Measurements from ENCODE around the gene HBB.

- TF ChIP-seq, protein P1, sequence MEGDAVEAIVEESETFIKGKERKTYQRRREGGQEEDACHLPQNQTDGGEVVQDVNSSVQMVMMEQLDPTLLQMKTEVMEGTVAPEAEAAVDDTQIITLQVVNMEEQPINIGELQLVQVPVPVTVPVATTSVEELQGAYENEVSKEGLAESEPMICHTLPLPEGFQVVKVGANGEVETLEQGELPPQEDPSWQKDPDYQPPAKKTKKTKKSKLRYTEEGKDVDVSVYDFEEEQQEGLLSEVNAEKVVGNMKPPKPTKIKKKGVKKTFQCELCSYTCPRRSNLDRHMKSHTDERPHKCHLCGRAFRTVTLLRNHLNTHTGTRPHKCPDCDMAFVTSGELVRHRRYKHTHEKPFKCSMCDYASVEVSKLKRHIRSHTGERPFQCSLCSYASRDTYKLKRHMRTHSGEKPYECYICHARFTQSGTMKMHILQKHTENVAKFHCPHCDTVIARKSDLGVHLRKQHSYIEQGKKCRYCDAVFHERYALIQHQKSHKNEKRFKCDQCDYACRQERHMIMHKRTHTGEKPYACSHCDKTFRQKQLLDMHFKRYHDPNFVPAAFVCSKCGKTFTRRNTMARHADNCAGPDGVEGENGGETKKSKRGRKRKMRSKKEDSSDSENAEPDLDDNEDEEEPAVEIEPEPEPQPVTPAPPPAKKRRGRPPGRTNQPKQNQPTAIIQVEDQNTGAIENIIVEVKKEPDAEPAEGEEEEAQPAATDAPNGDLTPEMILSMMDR (IDR thresholded peaks at IDR 0.05; ENCODE audit: poor library complexity, severe bottlenecking): no peak
- TF ChIP-seq, protein P2, sequence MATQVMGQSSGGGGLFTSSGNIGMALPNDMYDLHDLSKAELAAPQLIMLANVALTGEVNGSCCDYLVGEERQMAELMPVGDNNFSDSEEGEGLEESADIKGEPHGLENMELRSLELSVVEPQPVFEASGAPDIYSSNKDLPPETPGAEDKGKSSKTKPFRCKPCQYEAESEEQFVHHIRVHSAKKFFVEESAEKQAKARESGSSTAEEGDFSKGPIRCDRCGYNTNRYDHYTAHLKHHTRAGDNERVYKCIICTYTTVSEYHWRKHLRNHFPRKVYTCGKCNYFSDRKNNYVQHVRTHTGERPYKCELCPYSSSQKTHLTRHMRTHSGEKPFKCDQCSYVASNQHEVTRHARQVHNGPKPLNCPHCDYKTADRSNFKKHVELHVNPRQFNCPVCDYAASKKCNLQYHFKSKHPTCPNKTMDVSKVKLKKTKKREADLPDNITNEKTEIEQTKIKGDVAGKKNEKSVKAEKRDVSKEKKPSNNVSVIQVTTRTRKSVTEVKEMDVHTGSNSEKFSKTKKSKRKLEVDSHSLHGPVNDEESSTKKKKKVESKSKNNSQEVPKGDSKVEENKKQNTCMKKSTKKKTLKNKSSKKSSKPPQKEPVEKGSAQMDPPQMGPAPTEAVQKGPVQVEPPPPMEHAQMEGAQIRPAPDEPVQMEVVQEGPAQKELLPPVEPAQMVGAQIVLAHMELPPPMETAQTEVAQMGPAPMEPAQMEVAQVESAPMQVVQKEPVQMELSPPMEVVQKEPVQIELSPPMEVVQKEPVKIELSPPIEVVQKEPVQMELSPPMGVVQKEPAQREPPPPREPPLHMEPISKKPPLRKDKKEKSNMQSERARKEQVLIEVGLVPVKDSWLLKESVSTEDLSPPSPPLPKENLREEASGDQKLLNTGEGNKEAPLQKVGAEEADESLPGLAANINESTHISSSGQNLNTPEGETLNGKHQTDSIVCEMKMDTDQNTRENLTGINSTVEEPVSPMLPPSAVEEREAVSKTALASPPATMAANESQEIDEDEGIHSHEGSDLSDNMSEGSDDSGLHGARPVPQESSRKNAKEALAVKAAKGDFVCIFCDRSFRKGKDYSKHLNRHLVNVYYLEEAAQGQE (IDR thresholded peaks at IDR 0.05; ENCODE audit: borderline replicate concordance): no peak
Measured at GRCh38 chr11:5198285-5198684, 28.6 kb downstream of the HBB start.

Data from neural cell (in vitro differentiated cells).